ENCODE results near the gene CREB5.

The CREB5 gene

DNA sequence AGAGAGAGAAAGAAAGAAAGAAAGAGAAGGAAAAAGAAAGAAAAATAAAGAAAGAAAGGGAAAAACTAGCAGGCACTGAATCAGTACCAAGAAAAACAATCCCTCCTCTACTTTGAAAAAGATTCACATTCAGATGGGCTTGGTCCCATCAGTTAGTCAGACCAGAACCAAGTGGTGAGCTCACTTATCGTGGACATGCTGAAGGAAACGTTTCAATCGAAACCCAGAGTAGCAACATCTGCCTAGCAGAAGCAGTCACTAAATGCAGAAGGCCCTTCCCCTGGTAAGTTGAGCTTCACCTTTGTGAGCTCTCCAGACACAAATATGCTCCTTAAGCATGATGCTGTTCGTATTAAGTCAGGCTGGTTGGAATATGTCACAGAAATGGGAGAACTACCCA, 378.1 kb downstream of the CREB5 start:
- TF ChIP-seq, protein P1, sequence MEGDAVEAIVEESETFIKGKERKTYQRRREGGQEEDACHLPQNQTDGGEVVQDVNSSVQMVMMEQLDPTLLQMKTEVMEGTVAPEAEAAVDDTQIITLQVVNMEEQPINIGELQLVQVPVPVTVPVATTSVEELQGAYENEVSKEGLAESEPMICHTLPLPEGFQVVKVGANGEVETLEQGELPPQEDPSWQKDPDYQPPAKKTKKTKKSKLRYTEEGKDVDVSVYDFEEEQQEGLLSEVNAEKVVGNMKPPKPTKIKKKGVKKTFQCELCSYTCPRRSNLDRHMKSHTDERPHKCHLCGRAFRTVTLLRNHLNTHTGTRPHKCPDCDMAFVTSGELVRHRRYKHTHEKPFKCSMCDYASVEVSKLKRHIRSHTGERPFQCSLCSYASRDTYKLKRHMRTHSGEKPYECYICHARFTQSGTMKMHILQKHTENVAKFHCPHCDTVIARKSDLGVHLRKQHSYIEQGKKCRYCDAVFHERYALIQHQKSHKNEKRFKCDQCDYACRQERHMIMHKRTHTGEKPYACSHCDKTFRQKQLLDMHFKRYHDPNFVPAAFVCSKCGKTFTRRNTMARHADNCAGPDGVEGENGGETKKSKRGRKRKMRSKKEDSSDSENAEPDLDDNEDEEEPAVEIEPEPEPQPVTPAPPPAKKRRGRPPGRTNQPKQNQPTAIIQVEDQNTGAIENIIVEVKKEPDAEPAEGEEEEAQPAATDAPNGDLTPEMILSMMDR (IDR thresholded peaks at IDR 0.05; ENCODE audit: low read depth, low read length), result no peak
- DNase-seq (ENCODE audit: extremely low read depth, low read depth), result no peak

DNA sequence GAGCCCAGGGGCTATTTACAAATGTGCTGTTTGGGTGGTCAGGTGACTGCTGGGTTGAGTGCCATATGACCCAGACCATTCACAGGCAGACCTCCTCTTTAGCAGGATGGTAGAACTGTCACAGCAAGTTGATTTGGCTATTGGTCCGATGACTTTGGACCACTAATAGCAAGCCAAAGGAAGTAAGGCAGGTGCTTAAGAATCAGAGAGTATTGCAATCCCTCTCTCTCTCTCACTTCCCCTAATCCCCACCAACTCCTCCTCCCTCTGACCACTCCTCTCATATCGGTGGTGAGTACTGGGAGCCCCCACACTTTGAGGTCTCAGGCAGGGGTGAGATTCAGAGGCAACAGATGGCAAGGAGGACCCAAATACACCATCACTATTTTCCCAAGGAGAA, 380.5 kb downstream of the CREB5 start:
- TF ChIP-seq, protein P1 (IDR thresholded peaks at IDR 0.05; ENCODE audit: low read depth, low read length), result no peak
- no peak for DNase-seq (ENCODE audit: extremely low read depth, low read depth)

DNA sequence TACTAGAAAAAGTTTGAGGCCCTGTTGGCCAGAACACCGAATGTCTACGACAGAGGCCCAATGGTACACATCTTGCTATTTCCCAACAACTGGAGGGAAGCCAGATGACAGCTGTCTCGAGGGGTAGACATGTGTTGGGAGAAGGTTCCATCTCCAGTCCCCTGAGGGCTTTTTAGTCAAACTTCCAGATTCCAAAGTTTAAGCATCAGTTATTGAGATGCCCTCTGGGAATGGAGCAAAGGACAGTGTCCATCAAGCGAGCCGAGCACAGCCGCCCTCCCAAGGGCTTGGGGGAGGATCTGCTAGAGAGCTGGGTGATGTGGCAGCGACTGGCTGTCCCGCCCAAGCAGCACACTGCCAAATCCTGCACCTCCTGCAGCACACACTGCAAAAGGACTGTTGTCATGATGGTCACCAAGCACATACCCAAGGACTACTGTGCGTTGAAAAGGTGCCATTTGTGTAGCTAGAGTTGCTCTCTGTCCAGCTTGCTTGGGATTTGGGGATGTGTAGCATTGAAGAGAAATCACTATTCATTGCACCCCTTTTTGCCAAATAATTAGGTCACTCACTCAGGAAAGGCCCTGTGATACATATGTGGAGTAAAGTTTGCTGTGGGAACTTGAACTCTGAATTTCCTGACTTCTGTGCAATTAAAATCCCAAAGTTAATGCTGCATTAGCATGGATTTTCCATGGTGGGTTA, 381.2 kb downstream of the CREB5 start:
- TF ChIP-seq, protein P1 (IDR thresholded peaks at IDR 0.05; ENCODE audit: low read depth, low read length), result no peak

DNA sequence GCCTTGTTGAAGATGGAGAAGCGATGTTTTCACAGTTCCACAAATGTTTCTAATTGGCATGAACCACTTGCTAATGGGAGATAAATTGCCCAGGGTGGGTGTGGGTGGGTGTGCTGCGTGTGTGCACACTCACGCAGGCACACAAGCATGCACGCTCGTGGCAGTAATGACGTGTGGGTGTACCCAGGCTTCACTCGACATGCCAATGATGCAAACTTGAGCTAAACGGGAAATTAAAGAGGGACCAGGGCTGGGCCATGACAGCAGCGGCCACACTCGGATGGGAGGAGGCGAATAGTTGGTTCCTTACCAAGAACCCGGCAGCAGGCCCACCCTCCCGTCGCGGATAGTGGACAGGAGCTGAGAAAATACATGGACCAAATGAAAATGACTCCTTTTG, 386.0 kb downstream of the CREB5 start:
- TF ChIP-seq, protein P1 (IDR thresholded peaks at IDR 0.05; ENCODE audit: low read depth, low read length), result no peak
- no peak for DNase-seq (ENCODE audit: extremely low read depth, low read depth)

More for the DNA sequence above, 381.2 kb downstream of the CREB5 start:
- DNase-seq (ENCODE audit: extremely low read depth, low read depth), result no peak

DNA sequence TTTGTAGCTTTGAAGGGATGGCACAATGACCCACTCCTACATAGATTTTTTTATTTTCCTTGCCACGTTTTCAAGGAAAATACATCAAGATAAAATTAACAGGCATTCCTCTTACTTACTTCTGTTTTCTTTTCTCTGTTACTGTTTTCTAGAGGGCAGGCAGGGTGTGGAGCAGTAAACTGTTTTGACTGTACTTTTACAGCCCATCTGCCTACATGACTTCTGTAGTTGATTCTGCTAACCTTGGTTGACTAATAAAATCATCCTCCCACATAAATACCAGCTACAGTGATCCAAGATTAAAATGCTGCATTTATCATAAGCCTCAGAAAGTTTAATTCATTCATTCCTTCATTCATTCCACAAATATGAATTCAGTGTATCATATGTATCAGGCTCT, 387.3 kb downstream of the CREB5 start:
- DNase-seq (ENCODE audit: extremely low read depth, low read depth), result no peak

DNA sequence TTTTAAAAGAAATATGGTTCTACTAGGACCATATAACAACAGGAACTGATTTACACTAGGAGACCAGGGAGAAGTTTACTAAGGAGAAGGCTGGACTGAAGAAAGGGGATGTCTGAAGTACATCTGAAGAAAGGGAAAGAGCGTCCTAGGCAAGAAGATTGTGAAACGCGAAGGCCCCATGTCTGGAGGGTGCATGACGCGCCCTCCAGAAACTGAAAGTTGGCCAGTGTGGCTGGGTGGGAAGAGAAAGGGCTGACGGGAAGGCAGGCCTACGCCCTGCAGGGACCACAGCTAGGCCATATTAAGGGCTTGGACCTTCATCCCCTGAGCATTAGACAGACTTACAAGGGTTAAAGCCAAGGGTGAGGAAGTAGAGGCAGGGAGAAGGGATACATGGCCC, 387.8 kb downstream of the CREB5 start:
- TF ChIP-seq, protein P1 (IDR thresholded peaks at IDR 0.05; ENCODE audit: low read depth, low read length), result no peak
- DNase-seq (ENCODE audit: extremely low read depth, low read depth), result no peak

More for the DNA sequence above, 387.3 kb downstream of the CREB5 start:
- TF ChIP-seq, protein P1 (IDR thresholded peaks at IDR 0.05; ENCODE audit: low read depth, low read length), result no peak

DNA sequence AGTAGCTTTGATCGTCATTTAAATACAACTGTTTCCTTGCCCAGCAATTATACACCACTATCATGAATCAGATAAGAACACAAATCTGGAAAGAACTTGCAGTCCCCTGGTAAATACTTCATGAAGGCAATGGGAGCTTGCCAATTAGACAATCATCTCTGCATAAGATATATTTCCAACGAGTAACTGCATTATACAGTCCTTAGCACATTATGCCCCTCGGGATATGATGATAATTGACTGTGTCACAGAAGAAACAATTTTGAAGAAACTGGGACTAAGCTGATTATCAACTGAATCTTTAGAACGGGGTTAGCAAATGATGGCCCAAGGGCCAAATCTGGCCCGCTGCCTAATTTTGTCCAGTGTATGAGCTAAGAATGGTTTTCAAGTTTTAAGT, 390.1 kb downstream of the CREB5 start:
- no peak for DNase-seq (ENCODE audit: extremely low read depth, low read depth)
- TF ChIP-seq, protein P1 (IDR thresholded peaks at IDR 0.05; ENCODE audit: low read depth, low read length), result no peak

Data from AG09319 (cell line).